Muscle of back (tissue), 11 donors: Measurements from ENCODE around the gene THSD7B. TPM values are rescaled to one million over a fixed set of nuclear protein-coding genes. Genes with fewer than 3 reads are reported as not detected.
A peak's percentile ranks its signal among the peaks of the same experiment; 100 is the strongest.

Source experiments
- DNase-seq, 3 donors: peaks; one replicate each; pipeline versions ENCODE4 v3.0.0 to v3.0.0-alpha.2; 2013
- polyA plus RNA-seq, 10 donors: library from polyadenylated mRNA; unstranded; fragments of 120-200 nt; gene quantifications; one replicate each; pipeline ENCODE4 v1.2.1, GENCODE V29; 2013; ENCODE audit not compliant: insufficient read length in 10 of 10

THSD7B gene
- polyA plus RNA-seq, 10 donors = 0.65 to 1.6 (median 0.97) TPM

DNA sequence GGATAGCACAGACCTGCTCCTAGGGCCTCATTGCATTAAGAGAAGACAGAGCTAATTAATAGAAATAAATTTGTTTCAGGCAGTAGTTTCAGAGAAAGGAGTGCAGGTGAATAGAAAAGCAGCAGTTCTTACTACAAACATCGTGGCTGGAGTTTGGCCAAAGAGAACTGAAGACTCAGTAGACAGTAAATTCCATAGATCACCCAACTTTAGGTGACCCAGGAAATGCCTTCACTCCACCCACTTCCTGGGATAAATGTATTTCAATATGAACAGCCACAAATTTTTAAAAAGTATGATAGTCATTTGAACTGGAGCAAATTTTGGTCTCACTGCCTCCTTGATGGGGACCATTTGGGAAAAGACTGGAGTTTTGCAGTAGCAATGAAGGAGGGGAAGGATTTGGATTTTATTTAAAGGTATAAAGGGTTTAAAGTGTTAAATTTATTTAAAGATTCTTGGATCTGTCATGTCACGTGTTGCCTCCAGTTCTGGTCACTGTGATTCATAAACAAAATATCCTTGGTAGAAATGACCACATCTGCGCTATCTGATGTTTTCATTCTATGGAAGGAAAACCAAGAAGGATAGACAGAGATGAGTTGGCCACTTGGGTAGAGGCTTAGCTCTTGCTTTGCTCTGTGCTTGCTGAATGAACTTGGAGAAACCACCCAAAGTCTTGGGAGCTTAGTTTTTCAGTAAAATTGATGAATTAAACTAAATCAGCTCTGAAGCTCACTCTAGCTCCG lies 390.2 kb downstream of the THSD7B start:
- no peak for DNase-seq

DNA sequence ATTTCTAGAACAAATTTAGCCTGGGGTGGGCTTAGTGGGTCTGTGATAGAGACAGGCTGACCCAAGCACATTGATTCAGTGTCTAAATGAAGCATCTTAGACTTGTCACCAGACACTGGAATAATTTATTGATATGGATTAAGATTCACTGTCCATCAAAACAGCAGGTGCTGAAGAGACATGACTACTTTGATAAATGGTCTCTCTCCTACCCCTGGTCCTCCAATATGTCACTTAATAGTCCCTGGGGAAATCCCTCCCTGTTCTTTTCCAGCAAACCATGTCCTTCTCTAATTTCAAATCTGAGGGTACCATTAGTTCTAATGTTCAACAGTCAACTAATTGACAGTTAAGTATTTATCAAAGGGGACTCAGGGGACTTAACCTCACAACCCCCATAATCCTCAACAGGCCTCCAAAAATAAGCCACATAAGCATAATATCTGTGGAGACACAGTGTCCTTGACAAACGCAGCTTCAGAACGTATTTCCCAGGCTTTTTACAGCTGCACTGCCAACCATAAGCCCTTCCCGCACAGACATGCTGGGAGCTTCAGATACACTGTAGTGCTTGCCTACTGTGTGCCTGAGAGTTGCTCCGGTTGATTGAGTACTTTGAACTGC lies 391.0 kb downstream of the THSD7B start:
- DNase-seq = no peak

DNA sequence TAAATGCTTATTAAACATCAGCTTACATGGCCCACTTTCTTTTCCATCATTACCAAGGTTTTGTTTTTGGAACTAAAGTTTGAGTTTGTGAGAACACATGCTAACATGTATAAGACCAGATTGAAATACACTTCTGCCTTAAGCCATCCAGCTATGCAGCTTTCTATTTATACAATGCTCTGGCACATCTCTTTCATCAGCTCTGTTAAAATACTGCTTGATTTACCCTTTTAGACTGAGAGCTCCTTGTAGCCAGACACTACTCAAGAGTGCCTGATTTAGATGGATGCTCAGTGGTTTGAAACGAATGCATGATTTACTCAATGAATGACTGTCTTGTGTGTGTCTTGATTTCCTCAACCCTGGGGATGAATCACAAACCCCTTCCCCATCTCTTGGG lies 392.5 kb downstream of the THSD7B start:
- DNase-seq = no peak

DNA sequence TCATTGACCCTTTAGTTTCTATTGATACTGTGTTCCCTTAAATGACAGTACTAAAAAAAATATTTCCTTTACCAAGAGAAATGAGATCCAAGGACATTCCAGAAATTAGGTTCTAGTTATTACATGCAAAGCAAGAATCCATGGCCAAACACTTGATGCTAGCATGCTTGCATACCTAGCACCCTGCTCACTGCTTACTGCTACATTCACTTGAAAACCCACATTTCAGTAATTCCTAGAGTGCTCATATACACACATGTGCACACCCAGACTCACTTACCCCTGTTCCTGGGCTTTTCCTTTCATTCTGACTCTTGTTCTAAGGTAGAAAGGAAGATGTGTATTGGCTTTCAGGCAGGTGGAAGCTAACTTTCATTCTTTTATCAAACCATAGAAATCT lies 395.9 kb downstream of the THSD7B start:
- DNase-seq = no peak

DNA sequence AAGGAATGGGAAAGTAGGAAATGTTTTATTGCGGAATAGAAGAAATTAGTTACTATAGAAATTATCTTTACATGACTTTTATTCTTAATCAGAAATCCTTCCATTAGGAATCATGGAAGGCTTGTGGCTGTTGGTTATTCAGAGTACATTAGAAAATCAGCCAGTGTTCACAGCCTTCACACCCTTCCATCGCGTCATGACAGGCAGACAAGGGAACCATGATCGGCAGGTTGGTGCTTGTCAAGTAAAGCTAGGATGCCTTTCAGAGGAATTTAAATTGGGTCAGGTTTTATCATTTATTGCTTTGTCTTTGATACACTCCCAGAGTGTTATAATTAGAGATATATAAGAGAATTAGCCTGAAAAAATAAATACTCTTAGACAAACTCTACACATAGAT lies 400.6 kb downstream of the THSD7B start:
- DNase-seq = no peak

DNA sequence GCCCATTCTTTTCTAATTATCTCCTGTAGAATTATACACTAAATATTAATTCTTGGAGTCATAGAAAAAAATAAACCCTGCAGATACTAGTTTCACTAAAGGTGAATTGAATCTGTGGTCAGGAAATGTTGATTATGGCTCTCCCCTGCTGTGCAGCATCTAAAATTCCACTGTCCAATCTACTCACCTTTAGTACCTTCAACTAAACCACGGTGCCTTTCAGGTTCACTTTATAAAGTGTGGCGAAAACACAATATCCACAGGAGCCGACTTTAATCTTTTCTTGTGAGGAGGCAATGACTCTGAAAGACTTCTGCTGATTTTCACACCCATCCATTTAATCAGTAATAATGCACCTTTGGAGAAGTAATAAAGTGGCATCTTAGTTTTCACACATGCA lies 402.3 kb downstream of the THSD7B start:
- DNase-seq = no peak

DNA sequence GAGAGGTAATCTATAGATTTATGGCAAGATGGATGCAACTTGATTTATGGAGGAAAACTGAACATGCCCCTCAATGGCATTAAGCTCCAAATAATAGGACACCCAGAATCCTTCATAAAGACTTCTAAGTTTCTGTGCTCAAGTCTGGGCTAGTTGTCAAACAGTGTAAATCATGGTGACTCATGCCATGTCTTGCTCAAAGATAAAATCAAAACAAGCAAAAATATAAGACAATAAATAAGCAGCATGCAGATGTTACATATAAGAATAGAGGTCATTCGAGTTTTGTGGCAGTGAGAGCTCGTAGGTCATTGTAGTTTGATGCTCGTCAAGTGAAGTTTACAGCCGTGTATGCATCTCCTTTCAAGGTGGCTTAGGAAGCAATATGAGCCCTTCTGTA lies 403.2 kb downstream of the THSD7B start:
- no peak for DNase-seq

DNA sequence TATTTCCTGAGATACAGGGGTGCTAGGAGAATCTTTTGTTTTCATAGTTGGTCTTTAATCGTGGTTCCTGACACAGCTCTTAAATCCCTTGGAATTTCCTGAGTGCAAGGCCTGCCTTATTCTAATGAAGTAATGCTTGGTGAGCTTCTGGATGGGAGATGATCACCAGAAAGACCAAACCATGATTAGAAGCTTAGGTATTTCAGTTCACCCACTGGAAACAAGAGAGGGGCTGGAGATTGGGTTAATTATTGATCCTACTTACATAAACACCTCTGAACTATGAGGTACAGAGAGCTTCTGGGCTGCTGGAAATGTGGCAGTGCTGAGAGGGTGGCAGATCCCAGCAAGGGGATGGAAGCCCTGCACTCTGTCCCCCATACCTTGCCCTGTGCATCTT lies 406.8 kb downstream of the THSD7B start:
- no peak for DNase-seq

DNA sequence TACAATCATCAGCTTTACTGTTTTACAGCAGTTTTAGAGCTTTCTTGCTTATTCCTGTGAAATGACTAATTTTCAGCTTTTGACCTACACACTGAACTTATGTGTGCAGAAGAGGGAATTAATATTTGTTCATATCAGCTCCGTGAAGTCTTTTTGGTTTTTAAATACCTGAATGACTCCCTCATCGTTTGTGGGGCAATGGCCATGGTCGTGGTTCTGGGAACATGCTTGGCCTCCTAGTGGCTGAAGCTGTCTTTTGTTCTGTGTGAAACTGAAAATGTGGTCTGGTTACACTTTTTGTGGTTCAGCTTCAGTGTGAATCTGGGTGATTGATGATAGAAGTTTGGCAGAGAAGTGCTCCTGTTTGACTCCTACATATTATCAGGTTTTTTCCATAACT lies 408.1 kb downstream of the THSD7B start:
- DNase-seq = peak in 1 of 3 donors; percentile 74

DNA sequence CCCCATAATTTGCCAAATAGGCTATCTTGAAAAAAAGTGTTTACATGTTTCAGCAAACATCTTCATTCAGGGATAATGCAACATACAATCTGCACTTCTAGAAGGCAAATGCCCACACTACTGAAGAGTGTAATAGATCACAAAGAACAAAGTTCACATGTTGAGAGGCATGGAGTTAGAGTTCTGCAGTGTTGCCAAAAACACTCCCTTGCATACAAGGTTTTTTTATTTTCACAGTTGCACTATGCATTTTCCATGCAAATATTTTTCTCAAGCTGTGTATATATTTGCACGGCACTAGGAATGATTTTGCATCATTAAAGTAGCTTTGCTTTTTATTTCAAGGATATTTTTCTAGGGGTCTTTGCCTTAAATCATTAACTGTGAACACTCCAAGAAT lies 409.9 kb downstream of the THSD7B start:
- no peak for DNase-seq

DNA sequence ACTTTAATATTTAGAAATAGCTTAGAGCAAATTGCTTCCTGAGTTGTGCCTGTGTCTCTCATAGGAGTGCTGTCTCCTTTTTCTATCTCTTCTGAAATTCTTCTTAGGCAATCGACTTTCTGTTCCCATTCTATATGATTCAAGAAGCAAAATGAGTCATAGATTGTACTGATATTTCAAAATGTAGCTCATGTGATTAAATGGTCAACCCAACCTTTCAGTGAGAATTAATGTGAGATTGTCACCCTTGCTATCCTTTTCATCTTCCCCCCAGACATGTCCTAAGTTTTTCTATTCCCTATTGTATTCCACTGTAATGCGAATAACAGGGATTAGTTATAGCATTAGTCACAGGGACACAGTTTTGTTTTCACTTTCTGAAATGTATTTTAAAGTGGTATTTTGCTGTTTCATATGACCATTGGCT lies 413.6 kb downstream of the THSD7B start:
- no peak for DNase-seq

DNA sequence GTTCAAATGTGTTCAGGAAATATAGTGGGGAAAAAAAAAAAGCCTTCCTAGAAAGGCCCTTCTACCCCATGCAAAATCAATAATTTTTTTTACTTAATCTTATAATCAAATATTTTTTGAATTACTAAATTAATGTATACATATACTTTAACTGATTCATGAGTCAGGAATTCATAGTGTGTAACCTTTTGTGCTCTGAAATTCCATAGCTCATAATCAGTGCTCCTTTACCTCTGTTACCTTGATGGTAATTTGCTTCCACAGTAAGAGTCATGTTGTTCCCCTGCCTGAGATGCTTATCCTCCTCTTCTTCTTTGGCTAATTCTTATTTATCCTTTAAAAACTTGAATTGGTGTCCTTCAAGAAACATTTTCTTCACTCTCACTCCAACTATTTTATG lies 414.2 kb downstream of the THSD7B start:
- no peak for DNase-seq

DNA sequence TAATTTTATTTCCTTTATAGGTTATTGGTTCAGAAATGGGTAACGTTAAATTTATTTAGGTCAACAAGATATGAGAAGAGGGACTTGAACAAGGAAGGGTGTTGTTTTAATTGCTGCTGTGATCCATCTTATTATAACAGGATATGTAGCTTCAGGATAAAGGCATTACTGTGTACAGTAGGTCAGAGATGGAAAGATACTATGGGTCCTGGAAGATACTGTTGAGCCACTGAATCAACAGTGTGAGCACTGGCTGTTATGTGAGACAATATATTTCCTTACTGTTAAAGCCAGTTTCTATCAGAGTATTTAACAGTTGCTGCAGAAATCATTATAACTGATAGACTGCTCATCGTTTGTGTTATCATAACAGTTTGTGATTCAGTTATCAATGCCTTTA lies 414.7 kb downstream of the THSD7B start:
- DNase-seq = no peak

DNA sequence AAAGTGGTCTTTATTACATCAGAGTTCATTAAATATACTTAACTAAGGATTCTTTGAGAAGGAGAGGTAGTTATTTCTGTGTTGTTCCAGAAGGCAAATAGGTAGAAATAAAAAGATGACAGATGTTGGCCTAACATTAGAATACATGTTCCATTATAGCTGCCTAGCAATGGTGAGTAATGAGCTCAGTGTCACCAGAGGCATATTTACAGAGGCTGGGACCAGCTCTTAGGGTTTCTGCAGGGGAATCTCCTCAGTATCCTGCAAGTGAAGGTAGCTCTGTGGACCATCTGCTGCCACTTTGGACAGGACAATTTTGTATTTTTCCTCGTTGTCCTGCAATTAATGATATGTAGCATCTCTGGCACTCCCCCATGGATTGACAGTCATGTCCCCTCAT lies 416.0 kb downstream of the THSD7B start:
- DNase-seq = no peak

DNA sequence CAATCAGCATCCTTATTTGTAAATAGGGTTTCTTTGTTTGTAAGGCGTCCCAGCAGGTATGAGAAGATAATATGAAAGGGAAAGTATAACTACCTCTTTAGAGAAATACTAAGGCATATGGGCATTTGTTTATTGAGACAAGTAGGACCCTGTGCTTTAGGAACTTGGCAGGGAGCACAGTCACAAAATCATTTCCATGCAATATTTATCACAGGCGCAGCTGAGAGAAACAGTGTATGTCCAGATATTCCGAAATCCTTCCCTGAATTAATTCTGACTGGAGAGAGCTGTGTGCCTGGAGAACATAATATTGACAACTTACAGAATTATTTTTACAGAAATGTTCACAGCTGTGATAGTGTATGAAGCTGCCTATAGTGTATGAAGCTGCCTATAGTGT lies 416.7 kb downstream of the THSD7B start:
- DNase-seq = no peak

DNA sequence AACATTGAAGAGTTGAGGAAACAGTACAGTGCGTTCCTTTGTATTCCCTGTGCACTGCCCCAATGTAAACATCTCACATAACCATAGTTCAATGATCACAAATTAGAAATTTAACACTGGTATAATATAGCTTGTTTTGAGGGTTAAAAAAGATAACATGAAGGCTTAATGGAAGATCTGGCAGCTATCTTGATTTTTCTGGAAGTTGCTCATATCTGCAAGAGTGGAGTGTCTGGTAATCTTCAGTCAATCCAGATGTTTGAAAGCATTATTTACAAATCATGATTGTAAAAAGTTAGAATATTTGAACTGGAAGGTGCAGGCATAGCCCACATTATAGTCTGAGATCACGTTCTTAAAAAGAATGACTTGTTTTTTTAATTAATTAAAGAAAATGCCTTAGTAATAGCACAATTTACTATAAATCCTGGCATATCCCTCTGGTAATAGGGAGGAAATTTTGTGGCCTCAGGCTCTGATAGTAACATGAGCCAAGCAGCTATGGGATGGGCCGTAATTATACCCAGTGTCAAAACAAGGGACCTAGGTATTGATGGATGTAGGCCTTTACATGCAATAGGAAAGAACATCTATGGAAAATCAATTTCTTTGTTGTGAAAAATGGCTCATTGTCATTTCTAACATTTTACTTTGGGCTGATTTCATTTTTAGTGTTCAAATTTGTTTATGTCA lies 418.0 kb downstream of the THSD7B start:
- DNase-seq = no peak

DNA sequence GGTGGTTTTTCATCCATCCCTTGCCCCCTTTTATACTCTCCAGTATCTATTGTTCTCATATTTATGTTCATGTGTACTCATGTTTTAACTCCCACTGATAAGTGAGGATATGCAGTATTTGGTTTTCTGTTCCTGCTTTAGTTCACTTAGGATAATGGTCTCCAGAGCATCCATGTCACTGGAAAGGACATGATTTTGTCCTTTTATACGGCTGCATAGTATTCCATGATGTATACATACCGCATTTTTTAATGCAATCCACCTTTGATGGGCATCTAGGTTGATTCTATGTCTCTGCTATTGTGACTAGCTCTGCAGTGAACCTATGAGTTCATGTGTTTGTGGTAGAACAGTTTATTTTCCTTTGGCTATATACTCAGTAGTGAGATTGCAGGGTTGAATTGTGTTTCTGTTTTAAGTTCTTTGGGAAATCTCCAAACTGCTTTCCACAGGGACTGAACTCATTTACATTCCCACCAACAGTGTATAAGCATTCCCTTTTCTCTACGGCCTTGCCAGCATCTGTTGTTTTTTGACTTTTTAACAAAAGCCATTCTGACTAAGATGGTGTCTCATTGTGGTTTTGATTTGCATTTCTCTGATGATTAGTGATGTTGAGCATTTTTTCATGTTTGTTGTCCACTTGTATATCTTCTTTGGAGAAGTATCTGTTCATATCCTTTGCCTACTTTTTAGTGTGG lies 420.2 kb downstream of the THSD7B start:
- no peak for DNase-seq

DNA sequence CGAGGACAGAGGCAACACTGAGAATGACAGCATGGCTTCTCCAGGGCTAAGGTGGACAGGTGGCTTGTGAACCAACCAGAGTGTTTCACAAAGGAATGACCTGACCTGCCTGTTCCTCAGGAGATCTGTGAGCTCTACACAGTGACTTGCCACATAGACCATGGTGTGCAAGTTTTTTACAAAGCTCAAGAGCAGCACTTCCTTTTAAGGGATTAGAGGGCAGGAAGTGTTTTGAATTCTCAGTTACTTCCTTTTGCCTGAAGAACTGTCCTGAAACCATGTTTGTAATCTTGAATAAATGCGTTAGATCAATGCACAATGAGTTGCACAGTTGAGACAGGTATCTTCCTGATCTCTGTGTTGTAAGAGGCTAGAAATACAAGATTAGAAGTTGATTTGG lies 421.9 kb downstream of the THSD7B start:
- no peak for DNase-seq

DNA sequence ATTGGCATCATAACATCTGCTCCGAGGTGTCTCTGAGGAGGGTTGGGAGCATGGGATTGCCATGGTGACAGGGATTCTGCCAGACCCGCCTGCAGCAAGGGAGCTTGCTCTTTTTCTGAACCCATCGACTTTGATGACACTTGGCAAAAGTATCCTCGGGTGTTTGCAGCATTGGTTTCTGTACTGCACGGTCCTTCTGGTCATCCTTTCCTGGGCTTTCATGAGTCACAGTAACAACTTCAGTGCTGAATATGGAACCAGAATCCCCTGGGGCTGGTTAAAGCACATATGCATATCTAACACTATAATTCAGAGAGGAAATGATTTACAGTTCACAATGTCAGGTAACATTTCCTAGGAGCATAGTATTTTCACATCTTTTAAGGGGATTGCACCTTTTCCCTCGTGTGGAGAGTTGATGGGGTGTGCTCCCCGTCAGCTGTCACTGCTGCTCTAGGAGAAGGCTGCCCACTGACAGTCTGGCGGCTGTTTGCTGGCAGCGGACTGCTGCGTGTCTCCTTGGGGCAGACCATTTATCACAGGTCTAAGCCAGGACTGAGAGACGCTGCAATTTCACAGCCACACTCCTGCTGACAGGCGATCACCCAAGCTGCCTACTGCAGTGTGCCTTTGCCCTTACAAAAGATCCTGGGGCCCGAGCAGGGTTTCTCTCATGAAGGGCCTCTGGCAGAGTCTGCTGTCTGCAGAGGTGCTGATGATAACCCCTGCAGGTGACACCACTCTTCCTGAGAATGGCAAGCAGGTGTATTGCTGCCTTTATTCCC lies 425.3 kb downstream of the THSD7B start:
- no peak for DNase-seq

DNA sequence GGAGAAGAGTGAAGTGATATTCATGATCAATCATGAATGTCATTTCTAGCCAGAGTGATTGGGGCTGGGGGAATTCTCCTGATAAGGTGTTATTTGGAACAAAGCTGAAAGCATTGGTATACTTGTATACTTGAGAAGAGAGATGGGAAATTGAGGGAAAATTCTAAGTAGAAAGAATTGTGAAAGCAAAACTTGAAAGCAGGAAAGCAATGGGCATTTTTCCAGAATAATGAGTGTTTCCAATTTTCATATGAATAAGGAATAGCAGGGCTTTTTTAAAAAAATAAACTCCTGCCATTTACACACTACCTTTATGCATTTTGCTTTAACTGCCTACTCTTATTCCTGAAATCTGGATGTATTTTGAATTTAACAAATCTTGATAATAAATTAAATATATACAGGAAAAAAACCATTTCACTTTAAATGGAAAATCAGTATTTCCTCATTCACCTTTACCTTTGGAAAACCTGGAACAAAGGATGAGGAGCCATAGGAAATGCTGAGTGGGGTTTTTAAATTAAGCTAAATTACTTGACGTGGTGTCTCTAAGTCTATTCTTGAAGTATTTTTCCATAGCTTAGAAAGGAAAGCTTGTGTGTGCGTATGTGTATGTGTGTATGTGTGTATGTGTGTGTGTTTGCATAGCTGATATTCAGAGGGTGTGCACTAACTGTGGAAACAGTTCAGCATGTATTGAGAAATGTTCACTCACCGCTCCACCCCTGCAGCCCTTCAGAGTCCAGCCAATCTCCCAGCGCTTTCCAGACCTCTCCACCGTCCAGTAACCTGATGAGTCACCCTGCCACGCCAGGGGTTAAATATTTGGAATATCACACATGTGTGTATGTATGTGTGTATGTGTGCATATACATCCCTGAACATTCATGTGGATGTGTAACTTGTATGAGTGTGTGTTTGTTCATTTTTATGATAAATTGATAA lies 427.3 kb downstream of the THSD7B start:
- DNase-seq = no peak

DNA sequence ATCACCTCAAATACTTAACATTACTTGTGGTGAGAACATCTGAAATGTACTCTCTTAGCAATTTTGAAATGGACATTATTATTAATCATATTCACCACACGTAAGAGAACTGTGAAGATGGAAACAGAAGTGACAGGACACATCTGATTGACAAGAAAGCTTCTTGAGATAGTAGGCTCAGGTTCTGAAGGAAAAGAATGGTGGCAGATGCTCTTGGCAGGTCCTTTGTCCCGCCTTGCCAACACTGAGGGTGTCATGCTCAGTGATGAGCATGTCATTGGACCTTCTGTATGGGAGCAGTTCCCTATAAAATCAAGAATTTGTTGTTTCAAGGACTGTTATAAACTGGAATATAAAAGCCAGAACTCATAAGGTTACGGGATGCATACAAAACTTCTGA lies 428.1 kb downstream of the THSD7B start:
- DNase-seq = no peak
